DOHH2 (cell line): ENCODE data around the gene KIF19.
A peak's percentile ranks its signal among the peaks of the same experiment; 100 is the strongest.

ENCODE experiments used
- H3F3A ChIP-seq: fragments of 200-600 bp; sonication (generic), shearing (Covaris generic); 2 replicates; pipeline ENCODE4 v1.6.0; 2016; ENCODE audit warnings: antibody characterized with exemption, mild to moderate bottlenecking; ENCODE audit not compliant: control insufficient read depth, insufficient read depth
- H3K27ac ChIP-seq: fragments of 200-600 bp; sonication (generic); 2 replicates; pipeline ENCODE4 v1.5.1; 2014; ENCODE audit warnings: low read depth, mild to moderate bottlenecking, low read length, moderate library complexity
- H3K27me3 ChIP-seq: fragments of 200-600 bp; sonication (generic); 2 replicates; pipeline ENCODE4 v1.6.1; 2014; ENCODE audit warnings: mild to moderate bottlenecking, low read length, mixed read lengths; ENCODE audit not compliant: control insufficient read depth
- H3K36me3 ChIP-seq: fragments of 200-600 bp; sonication (generic); 2 replicates; pipeline ENCODE4 v1.6.1; 2014; ENCODE audit warnings: mild to moderate bottlenecking, low read length, moderate library complexity, mixed read lengths; ENCODE audit not compliant: control insufficient read depth
- H3K4me1 ChIP-seq: fragments of 200-600 bp; sonication (generic); 2 replicates; pipeline ENCODE4 v1.6.1; 2014; ENCODE audit warnings: mild to moderate bottlenecking, low read length, mixed read lengths; ENCODE audit not compliant: control insufficient read depth
- H3K4me2 ChIP-seq: fragments of 200-600 bp; sonication (generic); 2 replicates; pipeline ENCODE4 v1.6.0; 2014; ENCODE audit warnings: mild to moderate bottlenecking, low read length, moderate library complexity
- H3K4me3 ChIP-seq: fragments of 200-600 bp; sonication (generic); 2 replicates; pipeline ENCODE4 v1.5.1; 2014; ENCODE audit warnings: mild to moderate bottlenecking, low read length, mixed read lengths
- H3K79me2 ChIP-seq: fragments of 200-600 bp; sonication (generic); 2 replicates; pipeline ENCODE4 v1.6.1; 2014; ENCODE audit warnings: mild to moderate bottlenecking, low read length, mixed read lengths; ENCODE audit not compliant: control insufficient read depth
- H3K9me2 ChIP-seq: fragments of 200-600 bp; sonication (generic); replicated peaks from 2 replicates; pipeline ENCODE4 v1.6.1; 2014; ENCODE audit warnings: mild to moderate bottlenecking, low read length, mixed read lengths; ENCODE audit not compliant: control insufficient read depth
- H3K9me3 ChIP-seq: fragments of 200-600 bp; sonication (generic); 2 replicates; pipeline ENCODE4 v1.6.1; 2014; ENCODE audit warnings: antibody characterized with exemption, low read length, mixed read lengths; ENCODE audit not compliant: control insufficient read depth, insufficient read depth
- H4K20me1 ChIP-seq: fragments of 200-600 bp; sonication (generic); 2 replicates; pipeline ENCODE4 v1.6.0; 2014; ENCODE audit warnings: low read depth, mild to moderate bottlenecking, antibody characterized with exemption, low read length, moderate library complexity; ENCODE audit not compliant: control insufficient read depth, insufficient read depth
- EZH2phosphoT487 ChIP-seq: fragments of 200-600 bp; sonication (generic); IDR thresholded peaks from 2 replicates; pipeline ENCODE4 v1.6.1; 2017; ENCODE audit warnings: borderline replicate concordance, mild to moderate bottlenecking, antibody characterized with exemption, low read length, moderate library complexity, mixed read lengths
- TF ChIP-seq, protein P1 (sequence below): fragments of 200-600 bp; sonication (generic); IDR thresholded peaks from one replicate; pipeline ENCODE4 v1.5.1; 2014; ENCODE audit warnings: antibody characterized with exemption, mild to moderate bottlenecking, low read depth, low read length; ENCODE audit not compliant: poor library complexity, severe bottlenecking

The KIF19 gene

DNA sequence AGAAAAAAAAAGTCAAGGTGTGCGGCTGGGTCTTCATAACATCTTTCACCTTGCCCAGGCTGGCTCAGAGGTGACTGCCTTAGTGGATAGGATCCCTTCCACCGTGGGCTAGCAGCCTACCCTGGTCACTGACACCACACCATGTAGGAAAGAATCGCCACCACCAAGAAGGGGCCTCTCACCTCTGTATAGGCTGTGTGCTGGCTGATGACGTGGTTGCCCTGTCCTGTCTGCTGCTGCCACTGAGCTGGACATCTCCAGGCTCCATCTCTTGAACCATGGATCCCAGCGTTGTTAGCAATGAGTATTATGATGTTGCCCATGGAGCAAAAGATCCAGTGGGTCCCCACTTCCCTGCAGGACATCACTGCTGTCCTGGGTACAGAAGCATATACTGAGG lies 41.2 kb downstream of the KIF19 start, which contains the start of gene GPR142:
GPR142 (plus strand) TSS at position 301 of the 400 bp plus-strand sequence. CDS start 2,035 bp downstream, outside the sequence.
- no peaks in the 10 kb centered on the region for H3K27me3 ChIP-seq
- no peaks in the 10 kb centered on the region for H4K20me1 ChIP-seq
- no peaks in the 10 kb centered on the region for H3K4me1 ChIP-seq
- H3K9me2 ChIP-seq: no peaks in the 10 kb centered on the region
- TF ChIP-seq, protein P1, sequence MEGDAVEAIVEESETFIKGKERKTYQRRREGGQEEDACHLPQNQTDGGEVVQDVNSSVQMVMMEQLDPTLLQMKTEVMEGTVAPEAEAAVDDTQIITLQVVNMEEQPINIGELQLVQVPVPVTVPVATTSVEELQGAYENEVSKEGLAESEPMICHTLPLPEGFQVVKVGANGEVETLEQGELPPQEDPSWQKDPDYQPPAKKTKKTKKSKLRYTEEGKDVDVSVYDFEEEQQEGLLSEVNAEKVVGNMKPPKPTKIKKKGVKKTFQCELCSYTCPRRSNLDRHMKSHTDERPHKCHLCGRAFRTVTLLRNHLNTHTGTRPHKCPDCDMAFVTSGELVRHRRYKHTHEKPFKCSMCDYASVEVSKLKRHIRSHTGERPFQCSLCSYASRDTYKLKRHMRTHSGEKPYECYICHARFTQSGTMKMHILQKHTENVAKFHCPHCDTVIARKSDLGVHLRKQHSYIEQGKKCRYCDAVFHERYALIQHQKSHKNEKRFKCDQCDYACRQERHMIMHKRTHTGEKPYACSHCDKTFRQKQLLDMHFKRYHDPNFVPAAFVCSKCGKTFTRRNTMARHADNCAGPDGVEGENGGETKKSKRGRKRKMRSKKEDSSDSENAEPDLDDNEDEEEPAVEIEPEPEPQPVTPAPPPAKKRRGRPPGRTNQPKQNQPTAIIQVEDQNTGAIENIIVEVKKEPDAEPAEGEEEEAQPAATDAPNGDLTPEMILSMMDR: no peak
- TF ChIP-seq EZH2phosphoT487: no peak
- H3K4me3 ChIP-seq: no peak within 1 kb of the TSS
- no peak within 1 kb of the TSS for H3K27ac ChIP-seq
- H3K9me3 ChIP-seq: no peaks in the 10 kb centered on the region
- no peaks in the 10 kb centered on the region for H3K36me3 ChIP-seq
- H3K79me2 ChIP-seq: no peaks in the 10 kb centered on the region
- no peaks in the 10 kb centered on the region for H3F3A ChIP-seq
- H3K4me2 ChIP-seq: no peak within 1 kb of the TSS

GRCh38 chr17:74368341-74369081 lies 42.5 kb downstream of the KIF19 start:
- Histone ChIP-seq H3K79me2 (no peaks in the 10 kb centered on the region), H3K27me3 (no peaks in the 10 kb centered on the region), H3K4me3 (no peak overlapping the region), H3K4me1 (no peaks in the 10 kb centered on the region), H4K20me1 (no peaks in the 10 kb centered on the region), H3F3A (no peaks in the 10 kb centered on the region), H3K4me2 (no peak overlapping the region), H3K9me2 (no peaks in the 10 kb centered on the region), H3K27ac (no peak overlapping the region), H3K9me3 (no peaks in the 10 kb centered on the region), H3K36me3 (no peaks in the 10 kb centered on the region)
- no peak for TF ChIP-seq EZH2phosphoT487
- TF ChIP-seq, protein P1: peak; percentile 95

DNA sequence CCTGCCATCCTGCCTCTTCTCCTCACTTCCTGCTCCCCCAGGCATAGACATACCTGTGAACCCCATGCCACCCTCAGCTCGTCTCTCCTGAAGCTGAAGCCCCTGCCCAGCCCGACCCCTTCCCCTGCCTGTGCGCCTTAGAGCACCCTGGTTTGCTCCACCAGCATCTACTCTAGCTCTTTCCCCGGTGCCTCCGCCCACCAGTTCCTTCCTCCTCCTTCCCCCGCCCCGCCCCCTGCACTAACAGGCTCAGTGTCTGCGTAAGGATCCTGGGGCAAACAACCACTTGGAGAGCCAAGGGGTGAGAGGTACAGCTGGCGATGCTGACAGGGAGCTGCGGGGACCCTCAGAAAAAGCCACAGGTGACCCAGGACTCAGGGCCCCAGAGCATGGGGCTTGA lies 43.2 kb downstream of the KIF19 start:
- H3K79me2 ChIP-seq: no peaks in the 10 kb centered on the region

More for the DNA sequence above, 43.2 kb downstream of the KIF19 start:
- no peaks in the 10 kb centered on the region for H3K9me3 ChIP-seq
- H3F3A ChIP-seq: no peaks in the 10 kb centered on the region
- H3K9me2 ChIP-seq: no peaks in the 10 kb centered on the region
- no peak overlapping the region for H3K4me3 ChIP-seq
- H3K27me3 ChIP-seq: no peaks in the 10 kb centered on the region
- no peaks in the 10 kb centered on the region for H3K4me1 ChIP-seq
- H3K36me3 ChIP-seq: no peaks in the 10 kb centered on the region
- H4K20me1 ChIP-seq: no peaks in the 10 kb centered on the region
- H3K4me2 ChIP-seq: no peak overlapping the region
- no peak for TF ChIP-seq EZH2phosphoT487
- TF ChIP-seq, protein P1: no peak
- H3K27ac ChIP-seq: no peak overlapping the region
